Left lobe of liver (tissue), 2 donors: ENCODE results near the gene HSFX4. TPM values are rescaled to one million over a fixed set of nuclear protein-coding genes. Genes with fewer than 3 reads are reported as not detected.
"Not testable (repeated sequence)": the region's sequence is repeated elsewhere in the genome, so short reads cannot be mapped to it uniquely, and the experiment has no call there.

Experiments
- ATAC-seq: fragments of 200-7000 bp; cut with Tn5 transposase; one replicate; pipeline ENCODE4 v1.9.1; 2020; ENCODE audit warnings: mild to moderate bottlenecking, moderate library complexity
- DNase-seq: peaks from one replicate; pipeline ENCODE4 v3.0.0-alpha.2; 2020; ENCODE audit warnings: low spot score
- total RNA-seq: library from RNA; stranded (reverse); gene quantifications from one replicate; pipeline ENCODE4 v1.2.1, GENCODE V29; 2021
- donor health status: DM: no; HTN: no; CAD: no; lungs with moderate emphysema.
- donor health status: DM: no; HTN: yes; CAD: no.

HSFX4 gene, protein sequence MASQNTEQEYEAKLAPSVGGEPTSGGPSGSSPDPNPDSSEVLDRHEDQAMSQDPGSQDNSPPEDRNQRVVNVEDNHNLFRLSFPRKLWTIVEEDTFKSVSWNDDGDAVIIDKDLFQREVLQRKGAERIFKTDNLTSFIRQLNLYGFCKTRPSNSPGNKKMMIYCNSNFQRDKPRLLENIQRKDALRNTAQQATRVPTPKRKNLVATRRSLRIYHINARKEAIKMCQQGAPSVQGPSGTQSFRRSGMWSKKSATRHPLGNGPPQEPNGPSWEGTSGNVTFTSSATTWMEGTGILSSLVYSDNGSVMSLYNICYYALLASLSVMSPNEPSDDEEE
- not detected for total RNA-seq

DNA sequence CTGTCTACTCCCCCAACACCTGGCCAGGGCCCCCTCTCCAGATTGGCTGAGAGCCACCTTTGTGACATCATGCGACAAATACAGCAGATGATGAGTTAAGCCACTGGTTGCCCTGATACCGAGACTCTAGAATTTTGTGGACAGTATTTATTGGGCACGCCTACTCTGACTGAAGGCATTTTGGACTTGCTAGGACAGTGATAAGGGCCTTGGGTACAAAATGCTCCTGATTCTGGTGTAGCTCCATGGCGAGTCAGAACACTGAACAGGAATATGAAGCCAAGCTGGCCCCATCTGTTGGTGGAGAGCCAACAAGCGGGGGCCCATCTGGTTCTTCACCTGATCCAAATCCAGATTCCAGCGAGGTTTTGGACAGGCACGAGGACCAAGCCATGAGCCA, at the start of gene HSFX4:
Gene HSFX4 (plus strand): TSS at position 174 of the 400 bp plus-strand sequence. CDS start 72 bp downstream, at position 246.
- not testable (repeated sequence) for DNase-seq, ATAC-seq

DNA sequence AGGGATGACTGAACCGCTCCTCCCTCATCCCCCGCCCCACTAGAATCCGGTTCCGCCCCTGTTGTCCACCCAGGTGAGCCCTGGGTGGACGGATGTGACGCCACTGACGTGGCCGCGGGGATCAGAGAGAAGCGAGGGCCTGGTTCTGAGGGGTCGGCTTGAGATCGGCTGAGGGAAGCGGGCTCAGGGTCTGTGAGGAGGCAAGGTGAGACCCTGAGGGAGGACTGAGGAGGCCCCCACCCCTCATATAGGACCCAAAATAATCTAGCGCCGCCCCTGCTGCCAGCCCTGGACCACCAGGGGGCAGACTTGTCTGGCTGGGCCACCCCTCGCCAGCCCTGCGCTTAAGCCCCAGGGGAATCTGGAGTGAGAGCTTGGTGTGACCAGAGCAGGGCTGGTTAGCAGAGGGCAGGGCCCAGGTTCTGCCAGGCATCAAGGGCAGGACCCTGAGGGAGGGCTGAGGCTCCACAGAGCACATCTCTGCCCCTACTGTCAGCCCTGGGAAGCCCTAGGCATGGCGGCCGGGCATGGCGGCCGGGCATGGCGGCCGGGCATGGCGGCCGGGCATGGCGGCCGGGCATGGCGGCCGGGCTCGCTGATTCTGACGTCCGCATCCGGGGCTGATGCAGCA, 48.2 kb upstream of the HSFX4 start, which contains the start of gene MAGEA8:
Gene MAGEA8 (plus strand): TSS at position 103 of the 631 bp plus-strand sequence. CDS start 3,090 bp downstream, outside the sequence.
- no peak for ATAC-seq
- no peak for DNase-seq

DNA sequence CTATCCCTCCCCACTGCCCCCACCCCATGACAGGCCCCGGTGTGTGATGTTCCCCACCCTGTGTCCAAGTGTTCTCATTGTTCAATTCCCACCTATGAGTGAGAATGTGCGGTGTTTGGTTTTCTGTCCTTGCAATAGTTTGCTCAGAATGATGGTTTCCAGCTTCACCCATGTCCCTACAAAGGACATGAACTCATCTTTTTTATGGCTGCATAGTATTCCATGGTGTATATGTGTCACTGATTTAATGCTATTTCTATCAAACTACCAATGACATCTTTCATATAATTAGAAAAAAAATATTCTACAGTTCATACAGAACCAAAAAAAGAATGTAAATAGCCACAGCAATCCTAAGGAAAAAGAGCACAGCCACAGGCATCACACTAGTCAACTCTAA, 38.5 kb upstream of the HSFX4 start:
- ATAC-seq, DNase-seq: not testable (repeated sequence)

DNA sequence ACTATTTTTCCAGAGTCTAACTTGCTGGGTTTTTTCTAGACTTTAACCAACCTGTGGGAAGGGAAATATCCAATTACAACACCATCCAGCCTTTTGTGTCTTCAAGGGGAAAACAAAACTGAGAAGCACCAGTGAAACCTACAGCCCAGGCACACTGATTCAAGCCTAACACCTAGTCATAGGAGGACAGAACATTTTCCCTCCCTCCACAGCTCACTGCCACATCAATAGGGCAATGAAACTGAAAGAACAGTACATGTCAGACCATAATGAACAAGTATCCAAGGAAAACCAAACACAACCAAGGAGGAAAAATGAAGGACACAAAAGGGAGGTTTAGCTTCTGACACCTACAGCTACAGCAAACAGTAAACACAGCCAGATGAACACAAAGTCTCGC, 30.8 kb upstream of the HSFX4 start:
- DNase-seq: no peak
- no peak for ATAC-seq

DNA sequence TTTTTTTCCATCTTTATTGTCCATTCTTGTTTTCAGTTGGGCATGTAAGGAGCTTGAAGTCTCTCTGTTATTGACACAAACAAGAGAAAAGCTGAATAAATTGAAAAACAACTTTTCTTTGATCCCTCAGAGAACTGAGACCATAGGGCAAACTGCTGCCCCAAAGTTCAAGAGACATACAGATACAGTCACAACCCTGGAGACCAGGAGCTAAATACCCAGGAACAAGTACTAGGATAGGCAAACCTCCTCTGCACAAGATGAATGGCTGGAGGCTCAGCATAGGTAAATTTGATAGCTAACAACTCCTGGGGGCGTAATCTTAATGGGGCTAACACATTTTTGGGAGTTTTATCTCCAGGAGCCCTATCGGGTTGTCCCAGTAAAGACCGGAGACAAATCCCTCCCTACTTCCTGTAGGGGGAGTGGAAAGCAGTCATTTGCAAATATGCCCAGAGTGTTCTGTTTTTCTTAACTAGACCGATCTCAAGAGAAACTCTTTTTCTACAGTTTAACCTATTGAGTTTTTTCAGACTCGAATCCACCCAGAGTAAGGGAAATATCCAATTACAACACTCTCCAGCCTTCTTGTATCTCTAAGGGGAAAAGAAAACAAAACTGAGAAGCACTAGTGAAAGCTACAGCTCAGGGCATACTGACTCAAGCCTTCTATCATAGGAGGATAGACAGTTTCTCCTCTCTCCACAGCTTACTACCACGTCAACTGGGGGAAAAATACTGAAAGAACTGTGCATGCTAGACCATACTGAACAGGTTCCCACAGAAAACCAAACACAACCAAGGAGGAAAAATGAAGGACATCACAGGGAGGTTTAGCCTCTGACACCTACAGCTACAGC, 25.3 kb upstream of the HSFX4 start:
- no peak for DNase-seq
- peak; percentile 90 for ATAC-seq

DNA sequence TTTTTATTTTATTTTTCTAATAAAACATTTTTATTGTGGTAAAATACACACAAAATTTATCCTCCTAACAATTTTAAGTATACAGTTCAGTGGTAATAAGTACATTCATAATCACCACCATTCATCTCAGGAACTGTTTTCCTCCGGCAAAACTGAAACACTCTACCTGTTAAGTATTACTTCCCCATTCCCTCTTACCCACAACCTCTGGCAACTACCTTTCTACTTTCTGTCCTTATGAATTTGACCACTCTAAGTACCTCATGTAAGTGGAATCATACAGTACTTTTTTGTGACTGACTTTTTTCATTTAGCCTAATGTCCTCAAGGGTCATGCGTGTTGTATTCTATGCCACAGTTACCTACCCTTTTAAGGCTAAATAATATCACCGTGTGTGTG, 21.1 kb upstream of the HSFX4 start:
- DNase-seq: no peak

DNA sequence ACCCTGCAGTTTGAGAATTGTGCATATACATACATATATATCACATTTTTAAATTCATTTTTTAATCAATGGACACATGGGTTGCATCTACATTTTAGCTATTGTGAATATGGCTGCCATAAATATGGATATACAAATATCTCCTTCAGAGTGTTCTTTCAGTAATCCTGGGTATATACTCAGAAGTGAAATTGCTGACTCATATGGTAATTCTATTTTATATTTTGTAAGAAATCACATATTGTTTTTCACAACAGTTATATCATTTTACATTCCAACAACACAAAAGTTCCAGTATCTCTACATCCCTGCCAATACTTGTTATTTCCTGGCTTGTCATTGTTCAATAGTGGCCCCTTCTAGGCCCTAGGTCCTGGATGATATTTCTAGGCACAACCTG, 20.6 kb upstream of the HSFX4 start:
- ATAC-seq (no peak), DNase-seq (no peak)

More for the DNA sequence above, 21.1 kb upstream of the HSFX4 start:
- no peak for ATAC-seq

DNA sequence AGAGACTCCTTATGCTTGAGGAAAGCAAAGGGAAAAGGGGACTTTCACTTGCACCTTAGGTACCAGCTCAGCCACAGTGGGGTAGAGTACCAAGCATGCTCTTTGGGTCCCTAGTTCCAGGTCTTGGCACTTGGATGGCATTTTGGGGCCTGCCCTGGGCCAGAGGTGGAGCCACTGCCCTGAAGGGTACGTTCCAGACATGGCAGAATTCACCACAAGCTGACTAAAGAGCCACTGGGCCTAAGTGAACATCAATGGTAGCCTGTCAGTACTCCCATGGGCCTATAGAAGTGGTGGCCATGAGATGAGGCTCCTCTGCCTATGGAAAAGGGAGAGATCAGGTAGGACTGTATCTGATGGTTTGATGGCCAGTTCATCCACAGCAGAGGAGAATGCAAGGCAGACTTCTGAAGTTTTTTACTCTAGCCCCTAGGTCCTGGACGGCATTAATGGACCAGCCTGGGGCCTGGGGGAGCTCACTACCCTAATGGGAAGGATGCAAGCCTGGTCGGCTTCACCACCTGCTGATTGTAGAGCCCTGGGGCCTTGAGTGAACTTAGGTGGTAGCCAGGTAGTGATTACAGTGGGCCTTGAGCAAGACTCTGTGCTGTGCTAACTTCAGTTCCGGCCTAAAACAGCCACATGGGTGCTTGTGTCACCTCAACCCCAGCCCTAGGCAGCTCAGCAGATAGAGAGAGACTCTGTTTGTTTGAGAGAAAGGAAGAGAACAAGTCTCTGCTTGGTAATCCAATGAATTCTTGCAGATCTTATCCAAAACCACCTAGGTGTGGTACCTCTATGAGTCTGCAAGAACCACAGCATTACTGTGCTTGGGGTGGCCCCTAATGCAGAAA, 19.8 kb upstream of the HSFX4 start:
- DNase-seq (no peak), ATAC-seq (no peak)

DNA sequence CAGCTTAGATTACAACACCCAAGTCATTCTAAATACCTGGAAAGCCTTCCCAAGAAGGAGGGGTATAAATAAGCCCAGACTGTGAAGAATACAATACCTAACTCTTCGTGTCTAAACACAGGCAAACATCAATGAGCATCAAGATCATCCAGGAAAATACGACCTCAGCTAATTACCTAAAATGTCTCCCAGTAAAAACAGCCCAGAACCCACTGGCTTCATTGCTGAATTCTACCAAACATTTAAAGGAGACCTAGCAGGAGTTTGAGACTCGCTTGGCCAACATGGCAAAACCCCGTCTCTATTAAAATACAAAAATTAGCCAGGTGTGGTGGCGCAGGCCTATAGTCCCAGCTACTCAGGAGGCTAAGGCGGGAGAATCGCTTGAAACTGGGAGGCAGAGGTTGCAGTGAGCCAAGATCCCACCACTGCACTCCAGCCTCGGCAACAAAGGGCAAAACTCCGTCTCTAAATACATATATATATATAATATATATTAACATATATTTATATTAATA, 19.1 kb upstream of the HSFX4 start:
- DNase-seq (no peak), ATAC-seq (no peak)

DNA sequence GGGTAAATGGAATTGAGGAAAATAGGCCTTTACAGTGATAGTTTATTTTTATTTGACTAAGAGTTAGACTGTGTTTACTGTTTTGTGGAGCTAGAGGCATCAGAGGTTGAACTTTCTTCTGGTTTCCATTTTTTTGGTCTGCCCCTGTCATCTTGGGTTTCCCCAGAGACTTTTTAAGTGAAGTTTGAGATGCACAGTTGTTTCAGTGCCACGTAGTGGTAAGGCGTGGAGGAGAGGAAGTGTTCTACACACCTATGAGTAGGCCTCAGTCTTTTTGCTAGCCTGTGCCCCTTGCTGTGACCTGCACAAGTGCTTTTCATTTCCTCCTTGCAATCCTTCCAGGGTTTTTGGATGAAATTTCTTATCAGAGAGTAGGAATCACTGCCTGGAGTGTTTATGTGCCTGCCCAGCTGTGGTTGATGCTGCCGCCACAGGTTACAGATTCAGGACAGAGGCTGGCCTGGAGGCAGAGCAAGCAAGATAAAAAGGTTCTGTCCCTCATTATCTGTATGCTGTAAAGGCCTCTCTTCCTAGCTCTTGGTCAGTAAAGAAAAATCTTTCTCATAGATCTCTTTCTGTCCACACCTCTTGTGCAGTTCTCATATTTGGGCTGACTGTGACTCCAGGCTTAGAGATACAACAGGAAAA, 12.5 kb upstream of the HSFX4 start:
- no peak for DNase-seq
- no peak for ATAC-seq

DNA sequence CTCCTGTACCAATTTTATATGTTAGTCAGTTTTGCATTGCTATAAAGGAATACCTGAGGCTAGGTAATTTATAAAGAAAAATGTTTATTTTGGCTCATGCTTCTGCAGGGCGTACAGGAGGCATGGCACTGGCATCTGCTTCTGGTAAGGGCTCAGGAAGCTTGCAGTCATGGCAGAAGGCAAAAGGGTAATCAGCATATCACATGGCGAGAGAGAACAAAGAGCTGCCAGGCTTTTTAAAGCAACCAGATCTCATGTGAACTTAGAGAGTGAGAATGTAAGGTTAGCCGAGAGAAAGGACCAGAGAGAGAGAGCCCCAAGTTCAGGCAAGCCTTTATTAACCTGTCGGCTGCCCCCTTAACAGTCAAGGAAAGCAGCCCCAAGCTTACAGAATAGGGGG, 5.5 kb upstream of the HSFX4 start:
- ATAC-seq: not testable (repeated sequence)

DNA sequence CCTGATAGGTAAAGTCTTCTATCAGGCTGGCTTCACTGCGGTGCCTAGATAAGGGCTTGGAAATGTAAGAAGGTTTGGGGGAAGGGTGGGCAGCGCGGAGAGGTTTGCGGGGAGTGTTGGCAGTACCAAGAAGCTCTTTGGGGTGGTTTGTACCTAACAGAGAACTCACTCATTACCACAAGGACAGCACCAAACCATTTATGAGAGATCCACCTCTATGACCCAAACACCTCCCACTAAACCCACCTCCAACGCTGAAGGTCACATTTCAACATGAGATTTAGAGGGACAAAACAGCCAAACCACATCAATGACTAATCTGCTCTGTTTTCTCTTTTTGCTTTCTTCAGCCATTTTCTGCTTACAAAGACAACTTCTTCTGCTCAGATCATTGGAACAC, 4.9 kb upstream of the HSFX4 start:
- ATAC-seq, DNase-seq: not testable (repeated sequence)

More for the DNA sequence above, 5.5 kb upstream of the HSFX4 start:
- DNase-seq: not testable (repeated sequence)

DNA sequence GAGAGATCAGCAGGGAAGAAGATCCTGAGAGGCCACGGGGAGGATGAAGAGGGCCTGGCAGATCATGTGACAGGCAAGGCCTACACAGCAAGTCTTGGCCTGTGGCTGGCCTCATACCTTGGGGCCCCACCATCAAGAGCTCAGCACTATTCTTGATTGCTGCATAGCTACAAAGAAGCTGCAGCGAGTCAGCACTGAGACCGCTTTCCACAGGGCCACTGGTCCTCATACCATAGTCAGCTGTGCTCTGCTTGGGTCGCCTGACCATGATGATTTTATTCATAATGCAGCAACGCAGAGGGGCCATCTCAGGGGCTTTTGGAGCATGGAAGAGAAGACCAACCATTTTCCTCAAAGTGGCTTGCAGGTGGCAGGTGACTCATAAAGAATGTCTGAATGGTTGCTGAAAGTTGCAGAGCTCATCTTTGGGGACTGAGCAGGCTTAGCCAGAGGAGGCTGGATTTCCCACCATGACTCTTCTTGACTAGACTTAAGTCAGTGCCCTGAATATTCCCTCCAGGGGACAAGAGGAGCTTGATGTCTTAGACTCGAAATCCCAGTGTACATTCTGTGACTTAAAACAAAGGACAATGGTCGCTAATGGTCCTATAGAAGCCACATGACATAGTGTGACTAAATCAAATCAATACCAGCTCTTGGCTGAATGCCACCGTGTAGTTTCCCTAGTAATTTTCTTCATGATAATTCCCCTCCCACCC, 2.0 kb upstream of the HSFX4 start:
- not testable (repeated sequence) for DNase-seq, ATAC-seq

DNA sequence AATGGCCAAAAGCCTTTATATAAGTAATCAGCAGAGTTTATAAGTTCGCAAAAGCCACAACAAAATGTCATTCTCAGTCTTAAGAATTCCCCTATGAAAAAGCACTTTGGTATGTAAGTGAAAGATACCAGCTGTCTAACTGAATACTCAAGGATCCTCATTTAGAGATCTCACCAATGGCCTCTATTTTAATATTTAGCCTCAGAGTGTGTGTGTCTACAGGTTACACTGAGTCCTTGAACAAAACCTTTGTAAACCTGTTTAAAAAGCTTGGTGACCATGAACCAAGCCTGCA, 1.5 kb upstream of the HSFX4 start:
- ATAC-seq, DNase-seq: not testable (repeated sequence)

DNA sequence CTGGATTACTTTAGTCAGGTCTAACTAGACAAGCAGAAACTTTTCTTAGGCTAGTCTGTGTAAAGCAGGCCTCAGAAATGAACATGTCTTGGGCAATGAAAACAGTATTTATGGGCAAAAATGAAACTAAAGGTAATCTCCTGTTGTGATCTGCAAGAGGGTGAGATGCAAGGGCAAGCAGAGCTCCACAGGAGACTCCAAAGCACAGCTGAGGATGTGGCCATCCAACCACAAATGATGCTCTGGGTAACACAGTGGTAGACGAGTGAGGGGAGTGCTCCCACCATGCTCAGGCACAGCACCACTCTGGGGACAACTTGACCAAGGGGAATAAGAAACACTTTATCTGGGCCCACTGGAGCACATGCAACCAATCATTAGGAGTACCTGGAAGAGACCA, 738 bp upstream of the HSFX4 start:
- ATAC-seq, DNase-seq: not testable (repeated sequence)

DNA sequence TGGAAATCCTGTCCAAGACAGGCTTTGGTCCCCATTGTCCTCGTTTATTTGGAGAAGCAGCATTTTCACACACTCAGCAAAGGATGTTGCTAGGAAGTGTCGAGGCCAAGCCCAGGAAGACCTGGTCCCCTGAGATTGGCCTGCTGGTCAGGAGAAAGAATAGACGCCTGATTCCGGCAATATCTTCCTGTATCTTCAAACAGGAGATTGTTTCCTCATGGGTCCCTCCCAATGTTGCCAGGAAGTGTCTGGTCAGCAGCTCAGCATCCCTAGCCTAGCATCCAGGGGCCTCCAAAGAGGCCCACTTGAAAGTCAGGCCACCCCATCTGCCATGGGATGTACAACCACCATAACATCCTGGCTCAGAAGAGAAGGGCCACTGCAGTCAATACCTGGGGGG, 2.0 kb downstream of the HSFX4 start:
- ATAC-seq: peak; percentile 19
- DNase-seq: not testable (repeated sequence)

DNA sequence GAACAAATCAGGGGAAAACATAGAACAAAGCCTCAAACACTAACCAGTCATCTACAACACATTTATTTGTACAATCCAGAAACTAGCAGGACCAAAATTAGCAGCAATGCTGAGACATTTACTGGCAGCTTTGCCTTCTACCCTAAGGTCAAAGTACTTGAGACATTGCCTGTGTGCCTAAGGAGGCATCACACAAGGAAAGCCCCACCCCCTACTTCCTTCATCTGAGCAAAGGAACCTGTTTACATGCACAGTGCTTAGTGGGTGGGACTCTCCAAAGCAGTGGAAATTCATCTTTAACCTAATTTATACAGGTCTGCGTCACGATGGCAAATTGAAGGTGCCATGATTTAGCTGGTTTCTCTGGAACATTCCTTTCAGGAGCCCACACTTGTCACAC, 2.8 kb downstream of the HSFX4 start:
- ATAC-seq, DNase-seq: not testable (repeated sequence)

DNA sequence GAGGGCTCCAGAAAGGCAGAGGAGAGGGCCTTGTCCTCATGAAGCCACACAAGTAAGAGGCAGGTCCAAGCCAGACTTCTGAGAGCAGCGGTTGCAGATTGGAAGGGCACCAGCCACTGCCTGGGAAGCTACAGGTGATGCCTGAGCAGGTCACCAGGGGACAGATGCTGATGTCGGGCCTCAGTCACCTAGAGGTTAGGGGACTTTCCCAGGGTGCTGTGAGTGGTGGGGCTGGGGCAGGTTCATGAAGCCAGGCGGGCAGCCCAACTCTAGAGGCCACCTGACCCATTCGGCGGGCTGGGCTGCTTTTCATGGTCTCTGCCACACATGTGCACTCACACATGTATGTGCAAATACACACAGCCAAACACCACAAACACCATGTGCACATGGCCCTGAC, 3.6 kb downstream of the HSFX4 start:
- ATAC-seq, DNase-seq: not testable (repeated sequence)

DNA sequence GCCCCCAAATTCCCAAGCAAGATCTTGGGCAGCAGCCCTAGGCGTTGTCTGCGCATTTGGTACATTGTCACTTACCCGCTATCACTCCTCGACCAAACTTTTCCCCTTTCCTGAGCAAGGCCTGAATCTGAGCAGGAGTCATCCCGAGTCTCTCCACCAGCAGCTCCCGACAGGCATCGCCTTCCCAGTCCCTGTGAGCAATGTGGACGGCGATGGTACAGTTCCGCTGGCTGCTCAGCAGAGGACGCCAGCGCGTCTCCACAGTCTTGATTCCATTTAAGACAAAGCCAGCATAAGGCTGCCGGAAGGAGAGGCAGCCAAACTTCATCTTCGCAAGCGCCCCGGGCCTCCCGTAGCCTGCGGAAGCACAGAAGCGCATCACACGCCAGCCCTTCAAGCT, 4.2 kb downstream of the HSFX4 start:
- DNase-seq, ATAC-seq: not testable (repeated sequence)
